Gastroesophageal sphincter (tissue), 4 donors: ENCODE measurements around the gene GPN1. TPM values are rescaled to one million over a fixed set of nuclear protein-coding genes. Genes with fewer than 3 reads are reported as not detected.
"Not testable (repeated sequence)": the region's sequence is repeated elsewhere in the genome, so short reads cannot be mapped to it uniquely, and the experiment has no call there.

Source experiments
- ATAC-seq: fragments of 150-250 bp; one replicate; pipeline ENCODE4 v1.9.1; 2016; ENCODE audit warnings: mild to moderate bottlenecking, moderate library complexity
- H3K27ac ChIP-seq, 4 donors: fragments of 200-600 bp; sonication (generic) in 3 of 4; 1 replicate in 3 of 4; 2 replicates in 1 of 4; pipeline ENCODE4 v1.5.1; 2016 to 2019
- H3K27me3 ChIP-seq: fragments of 200-600 bp; sonication (generic); one replicate; pipeline ENCODE4 v1.5.1; 2019
- H3K36me3 ChIP-seq, 2 donors: fragments of 200-600 bp; sonication (generic); one replicate each; pipeline ENCODE4 v1.5.1; 2019; ENCODE audit warnings: control low read depth in 1 of 2
- H3K4me1 ChIP-seq, 3 donors: fragments of 200-600 bp; sonication (generic); 1 replicate in 2 of 3; 2 replicates in 1 of 3; pipeline ENCODE4 v1.5.1; 2016 to 2019; ENCODE audit warnings: control low read depth in 2 of 3
- H3K4me3 ChIP-seq, 2 donors: fragments of 200-600 bp; sonication (generic); one replicate each; pipeline ENCODE4 v1.5.1; 2019; ENCODE audit warnings: mild to moderate bottlenecking in 1 of 2, moderate library complexity in 1 of 2
- H3K9me3 ChIP-seq, 3 donors: fragments of 200-600 bp; sonication (generic); one replicate each; pipeline ENCODE4 v1.5.1; 2017 to 2019; ENCODE audit warnings: control low read depth in 2 of 3
- CTCF ChIP-seq, 4 experiments: fragments of 200-600 bp in 2 of 4; fragments of 450-650 bp in 2 of 4; sonication (generic) in 1 of 4; IDR thresholded peaks; one replicate each; pipeline ENCODE4 v1.5.1; 2017 to 2019; ENCODE audit warnings: antibody characterized with exemption in 4 of 4, mild to moderate bottlenecking in 2 of 4, moderate library complexity in 2 of 4
- EP300 ChIP-seq: sonication (generic); formaldehyde crosslinking; IDR thresholded peaks from one replicate; pipeline ENCODE4 v1.6.1; 2017; ENCODE audit warnings: antibody characterized with exemption, mild to moderate bottlenecking
- POLR2A ChIP-seq, 2 donors: fragments of 450-650 bp; IDR thresholded peaks; one replicate each; pipeline ENCODE4 v1.6.1; 2017; ENCODE audit warnings: antibody characterized with exemption in 2 of 2, mild to moderate bottlenecking in 2 of 2, moderate library complexity in 1 of 2
- POLR2AphosphoS5 ChIP-seq: sonication (generic); formaldehyde crosslinking; IDR thresholded peaks from one replicate; pipeline ENCODE4 v1.6.1; 2017; ENCODE audit warnings: antibody characterized with exemption
- WGBS, 2 donors: methylation state at CpG; one replicate each; pipeline ENCODE4 v1.1.5; 2018; ENCODE audit warnings: low coverage in 1 of 2; 5-methylcytosine and 5-hydroxymethylcytosine counted together
- total RNA-seq, 4 donors: library from RNA; depleted of rRNA; stranded (reverse); fragments of >200 nt; gene quantifications; one replicate each; pipeline ENCODE4 v1.1.0, GENCODE V29; 2016

The GPN1 gene
- total RNA-seq, 4 donors from 2014 or later, result 20.9 to 34.5 (median 21.4) TPM

DNA sequence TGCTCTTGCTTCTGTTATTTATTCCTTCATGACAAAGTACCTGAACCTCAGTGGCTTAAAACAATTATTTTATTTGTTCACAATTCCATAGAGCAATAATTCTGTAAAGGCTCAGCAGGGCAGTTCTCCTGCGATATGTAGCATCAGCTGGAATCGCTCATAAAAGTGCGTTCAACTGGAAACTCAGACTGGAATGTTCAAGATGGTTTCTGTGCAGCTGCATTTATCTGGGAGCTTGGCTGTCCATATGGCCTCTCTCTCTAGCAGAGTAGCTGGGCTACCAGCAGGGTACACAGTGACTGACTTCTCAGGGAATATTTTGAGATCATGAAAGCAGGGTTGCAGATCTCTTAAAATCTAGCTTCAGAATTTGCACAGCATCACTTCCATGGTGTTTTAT is 13.5 kb upstream of the GPN1 start:
- Histone ChIP-seq H3K9me3 (no peaks in the 10 kb centered on the region), H3K4me1 (no peaks in the 10 kb centered on the region), H3K27ac (no peak overlapping the region), H3K36me3 (peaks cover 9 to 82% of the 10 kb centered on the region in 2 donors), H3K27me3 (no peaks in the 10 kb centered on the region), H3K4me3 (no peak overlapping the region)
- TF ChIP-seq EP300 (no peak), CTCF (IDR thresholded peaks at IDR 0.05) (no peak), POLR2AphosphoS5 (no peak), POLR2A (IDR thresholded peaks at IDR 0.05) (no peak)
- no peak for ATAC-seq
- 94 to 100% methylated on average over 3 of the region's 3 CpGs for WGBS, 2 donors

DNA sequence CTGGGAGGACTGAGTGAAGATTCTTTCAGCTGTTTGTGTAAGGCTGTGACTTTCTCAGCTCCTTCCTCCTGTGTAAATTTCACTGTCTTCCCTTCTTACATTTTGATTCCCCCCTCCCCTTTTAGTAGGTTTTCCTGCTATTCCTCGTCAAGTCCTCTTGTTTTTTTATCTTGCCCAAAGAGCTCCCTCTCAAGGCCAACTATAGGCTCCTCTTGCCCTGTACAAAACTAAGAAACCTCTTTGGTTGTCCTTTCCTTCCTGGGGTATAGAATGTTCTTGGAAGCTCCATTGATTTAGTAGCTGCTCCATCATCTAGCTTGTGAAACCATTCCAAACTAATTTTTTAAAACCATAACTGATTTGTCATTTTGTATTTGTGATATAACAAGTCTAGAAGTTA is 7.3 kb upstream of the GPN1 start:
- H3K4me3 ChIP-seq, result no peak overlapping the region
- TF ChIP-seq POLR2A (IDR thresholded peaks at IDR 0.05) (no peak), EP300 (no peak), CTCF (IDR thresholded peaks at IDR 0.05) (no peak), POLR2AphosphoS5 (no peak)
- H3K36me3 ChIP-seq, result peaks cover 8 to 80% of the 10 kb centered on the region in 2 donors
- ATAC-seq, result no peak
- no peak overlapping the region for H3K27ac ChIP-seq
- H3K4me1 ChIP-seq, result no peaks in the 10 kb centered on the region
- no peaks in the 10 kb centered on the region for H3K9me3 ChIP-seq
- no peaks in the 10 kb centered on the region for H3K27me3 ChIP-seq
- 53% methylated on average over 1 of the region's 1 CpG; no CpG with 5 or more reads in 1 of the 2 donors for WGBS, 2 donors

GRCh38 chr2:27622921-27623384 is 5.9 kb upstream of the GPN1 start:
- Histone ChIP-seq H3K27ac (no peak overlapping the region), H3K9me3 (no peaks in the 10 kb centered on the region), H3K36me3 (peaks cover 0 to 66% of the 10 kb centered on the region in 2 donors), H3K4me1 (peaks cover 0 to 8% (median 3%) of the 10 kb centered on the region in 3 donors), H3K4me3 (no peak overlapping the region), H3K27me3 (no peaks in the 10 kb centered on the region)
- no peak for ATAC-seq
- TF ChIP-seq POLR2AphosphoS5 (peak; percentile 8), CTCF (IDR thresholded peaks at IDR 0.05) (no peak)
- 56 to 62% methylated on average over 3 of the region's 3 CpGs for WGBS, 2 donors

- Histone ChIP-seq H3K4me3 (no peak overlapping the region), H3K36me3 (peaks cover 0 to 46% of the 10 kb centered on the region in 2 donors), H3K4me1 (peaks cover 0 to 20% (median 12%) of the 10 kb centered on the region in 3 donors), H3K9me3 (no peaks in the 10 kb centered on the region), H3K27ac (no peak overlapping the region), H3K27me3 (no peaks in the 10 kb centered on the region)
- no peak for TF ChIP-seq EP300
- TF ChIP-seq POLR2AphosphoS5, result no peak
- ATAC-seq, result no peak
Observed at GRCh38 chr2:27624943-27625342, 3.9 kb upstream of the GPN1 start.

DNA sequence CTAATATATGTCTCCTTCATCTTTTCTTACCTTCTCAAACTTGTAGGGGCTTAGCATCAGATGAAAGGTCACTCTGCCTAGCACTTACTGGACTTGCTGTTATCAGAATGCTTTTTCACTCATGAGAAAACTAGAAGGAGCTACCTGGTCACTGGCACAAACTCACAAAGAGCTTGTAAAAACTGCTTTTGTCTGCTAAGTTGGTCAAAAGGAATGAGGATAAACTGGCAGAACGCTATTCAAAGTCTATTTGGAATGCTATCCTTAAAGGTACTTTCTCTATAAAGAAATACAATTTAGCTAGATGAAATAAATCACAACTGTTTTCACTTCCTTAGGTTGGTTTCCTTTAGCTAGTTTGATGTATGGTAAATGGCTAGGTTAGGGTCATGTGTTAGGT is 2.5 kb upstream of the GPN1 start:
- peak overlapping the region in 2 of 4 donors; percentile 7 to 29 for H3K27ac ChIP-seq

GRCh38 chr2:27626921-27627320 is 1.9 kb upstream of the GPN1 start:
- H3K9me3 ChIP-seq, H3K4me3 ChIP-seq, H3K27me3 ChIP-seq, ATAC-seq: not testable (repeated sequence)
- H3K27ac ChIP-seq, result peak overlapping the region in 3 of 4 donors; percentile 7 to 34 (median 29)
- peaks cover 0 to 26% (median 14%) of the 10 kb centered on the region in 3 donors for H3K4me1 ChIP-seq
- peaks cover 2 to 46% of the 10 kb centered on the region in 2 donors for H3K36me3 ChIP-seq
- WGBS, 2 donors, result 60 to 66% methylated on average over 3 of the region's 3 CpGs

More for the DNA sequence above, 2.5 kb upstream of the GPN1 start:
- Histone ChIP-seq H3K36me3 (peaks cover 2 to 46% of the 10 kb centered on the region in 2 donors), H3K4me1 (peaks cover 0 to 26% (median 14%) of the 10 kb centered on the region in 3 donors)
- not testable (repeated sequence) for H3K4me3 ChIP-seq, H3K9me3 ChIP-seq, H3K27me3 ChIP-seq, ATAC-seq
- WGBS, 2 donors, result 94 to 100% methylated on average over 1 of the region's 1 CpG
